HuH-7.5 (cell line): ENCODE data around the gene SLC25A10.
"Not testable (repeated sequence)": the region's sequence is repeated elsewhere in the genome, so short reads cannot be mapped to it uniquely, and the experiment has no call there.

Experiments
- DNase-seq: peaks from one replicate; pipeline ENCODE4 v3.0.0; 2011; ENCODE audit warnings: low spot score

The SLC25A10 gene

GRCh38 chr17:81722184-81723120 lies 10.4 kb downstream of the SLC25A10 start:
- no peak for DNase-seq

- no peak for DNase-seq
Observed at GRCh38 chr17:81723651-81724209, 11.6 kb downstream of the SLC25A10 start.

GRCh38 chr17:81725439-81725838 lies 13.4 kb downstream of the SLC25A10 start:
- no peak for DNase-seq

- no peak for DNase-seq
Observed at GRCh38 chr17:81726004-81726403, 13.9 kb downstream of the SLC25A10 start.

GRCh38 chr17:81727324-81728031 lies 15.4 kb downstream of the SLC25A10 start:
- peak; percentile 66 for DNase-seq

GRCh38 chr17:81733507-81734404 lies 21.7 kb downstream of the SLC25A10 start:
- peak; percentile 98 for DNase-seq

- no peak for DNase-seq
Observed at GRCh38 chr17:81734405-81735263, 22.6 kb downstream of the SLC25A10 start.

- DNase-seq: peak; percentile 49
Observed at GRCh38 chr17:81735264-81736102, 23.4 kb downstream of the SLC25A10 start.

GRCh38 chr17:81737947-81738800 lies 26.1 kb downstream of the SLC25A10 start:
- DNase-seq: no peak

- no peak for DNase-seq
Observed at GRCh38 chr17:81738801-81739393, 26.8 kb downstream of the SLC25A10 start.

- DNase-seq: not testable (repeated sequence)
Observed at GRCh38 chr17:81739593-81739992, 27.5 kb downstream of the SLC25A10 start.

GRCh38 chr17:81740395-81740961 lies 28.4 kb downstream of the SLC25A10 start:
- no peak for DNase-seq

GRCh38 chr17:81741049-81741593 lies 29.0 kb downstream of the SLC25A10 start:
- no peak for DNase-seq

GRCh38 chr17:81741594-81742452 lies 29.7 kb downstream of the SLC25A10 start:
- DNase-seq: no peak
